ENCODE data around the gene GGA3.

GRCh38 chr17:75239778-75240393 lies 21.5 kb downstream of the GGA3 start:
- TF ChIP-seq POLR2AphosphoS2 (IDR thresholded peaks at IDR 0.05; ENCODE audit: low read depth, low read length) (no peak), EZH2 (IDR thresholded peaks at IDR 0.05; ENCODE audit: borderline replicate concordance, control insufficient read depth, low read depth, low read length) (no peak), RUNX3 (IDR thresholded peaks at IDR 0.05; ENCODE audit: low read length) (no peak), CBFB (IDR thresholded peaks at IDR 0.05; ENCODE audit: low read depth) (no peak), EP300 (IDR thresholded peaks at IDR 0.05; ENCODE audit: borderline replicate concordance in 1 of 2, control insufficient read depth in 1 of 2, low read depth in 2 of 2, low read length in 2 of 2) (no peak), STAT1 (conservative IDR thresholded peaks at IDR 0.05) (no peak), MAX (IDR thresholded peaks at IDR 0.05; ENCODE audit: low read depth, low read length) (no peak), EED (IDR thresholded peaks at IDR 0.05; ENCODE audit: low read depth) (no peak), TBL1XR1 (IDR thresholded peaks at IDR 0.05; ENCODE audit: low read depth, low read length) (no peak)
- TF ChIP-seq, protein P1, sequence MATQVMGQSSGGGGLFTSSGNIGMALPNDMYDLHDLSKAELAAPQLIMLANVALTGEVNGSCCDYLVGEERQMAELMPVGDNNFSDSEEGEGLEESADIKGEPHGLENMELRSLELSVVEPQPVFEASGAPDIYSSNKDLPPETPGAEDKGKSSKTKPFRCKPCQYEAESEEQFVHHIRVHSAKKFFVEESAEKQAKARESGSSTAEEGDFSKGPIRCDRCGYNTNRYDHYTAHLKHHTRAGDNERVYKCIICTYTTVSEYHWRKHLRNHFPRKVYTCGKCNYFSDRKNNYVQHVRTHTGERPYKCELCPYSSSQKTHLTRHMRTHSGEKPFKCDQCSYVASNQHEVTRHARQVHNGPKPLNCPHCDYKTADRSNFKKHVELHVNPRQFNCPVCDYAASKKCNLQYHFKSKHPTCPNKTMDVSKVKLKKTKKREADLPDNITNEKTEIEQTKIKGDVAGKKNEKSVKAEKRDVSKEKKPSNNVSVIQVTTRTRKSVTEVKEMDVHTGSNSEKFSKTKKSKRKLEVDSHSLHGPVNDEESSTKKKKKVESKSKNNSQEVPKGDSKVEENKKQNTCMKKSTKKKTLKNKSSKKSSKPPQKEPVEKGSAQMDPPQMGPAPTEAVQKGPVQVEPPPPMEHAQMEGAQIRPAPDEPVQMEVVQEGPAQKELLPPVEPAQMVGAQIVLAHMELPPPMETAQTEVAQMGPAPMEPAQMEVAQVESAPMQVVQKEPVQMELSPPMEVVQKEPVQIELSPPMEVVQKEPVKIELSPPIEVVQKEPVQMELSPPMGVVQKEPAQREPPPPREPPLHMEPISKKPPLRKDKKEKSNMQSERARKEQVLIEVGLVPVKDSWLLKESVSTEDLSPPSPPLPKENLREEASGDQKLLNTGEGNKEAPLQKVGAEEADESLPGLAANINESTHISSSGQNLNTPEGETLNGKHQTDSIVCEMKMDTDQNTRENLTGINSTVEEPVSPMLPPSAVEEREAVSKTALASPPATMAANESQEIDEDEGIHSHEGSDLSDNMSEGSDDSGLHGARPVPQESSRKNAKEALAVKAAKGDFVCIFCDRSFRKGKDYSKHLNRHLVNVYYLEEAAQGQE (IDR thresholded peaks at IDR 0.05; ENCODE audit: low read depth, low read length) = no peak
- TF ChIP-seq, protein P2, sequence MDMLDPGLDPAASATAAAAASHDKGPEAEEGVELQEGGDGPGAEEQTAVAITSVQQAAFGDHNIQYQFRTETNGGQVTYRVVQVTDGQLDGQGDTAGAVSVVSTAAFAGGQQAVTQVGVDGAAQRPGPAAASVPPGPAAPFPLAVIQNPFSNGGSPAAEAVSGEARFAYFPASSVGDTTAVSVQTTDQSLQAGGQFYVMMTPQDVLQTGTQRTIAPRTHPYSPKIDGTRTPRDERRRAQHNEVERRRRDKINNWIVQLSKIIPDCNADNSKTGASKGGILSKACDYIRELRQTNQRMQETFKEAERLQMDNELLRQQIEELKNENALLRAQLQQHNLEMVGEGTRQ (IDR thresholded peaks at IDR 0.05; ENCODE audit: borderline replicate concordance, low read depth, low read length) = no peak

Measured in GM12878 (cell line).